NCI-H226 (cell line): ENCODE data around the gene UBAC1.

Source experiments
- DNase-seq: peaks from one replicate; pipeline ENCODE4 v3.0.0-alpha.2; 2015

The UBAC1 gene

GRCh38 chr9:135961277-135961715 lies at the start of gene UBAC1:
TSS of gene UBAC1 (minus strand) at chr9:135961373. CDS start at chr9:135961162, 211 bp downstream.
- DNase-seq: peak; percentile 93

GRCh38 chr9:136010615-136011361 lies 49.6 kb upstream of the UBAC1 start:
- no peak for DNase-seq

GRCh38 chr9:136010176-136010575 lies 49.0 kb upstream of the UBAC1 start:
- no peak for DNase-seq

GRCh38 chr9:136009516-136009915 lies 48.3 kb upstream of the UBAC1 start:
- no peak for DNase-seq

- DNase-seq: no peak
Measured at GRCh38 chr9:136008693-136008997, 47.5 kb upstream of the UBAC1 start.

- DNase-seq: no peak
Measured at GRCh38 chr9:136007934-136008692, 46.9 kb upstream of the UBAC1 start.

- DNase-seq: no peak
Measured at GRCh38 chr9:136007276-136007933, 46.2 kb upstream of the UBAC1 start.

- no peak for DNase-seq
Measured at GRCh38 chr9:136006169-136006568, 45.0 kb upstream of the UBAC1 start.

GRCh38 chr9:136004712-136005111 lies 43.5 kb upstream of the UBAC1 start:
- DNase-seq: no peak

- no peak for DNase-seq
Measured at GRCh38 chr9:136004219-136004618, 43.0 kb upstream of the UBAC1 start.

- no peak for DNase-seq
Measured at GRCh38 chr9:136003411-136004218, 42.4 kb upstream of the UBAC1 start.

GRCh38 chr9:136002881-136003280 lies 41.7 kb upstream of the UBAC1 start:
- DNase-seq: no peak

- DNase-seq: no peak
Measured at GRCh38 chr9:136002215-136002614, 41.0 kb upstream of the UBAC1 start.

GRCh38 chr9:136001231-136001630 lies 40.1 kb upstream of the UBAC1 start:
- DNase-seq: no peak

GRCh38 chr9:135998410-135999071 lies 37.4 kb upstream of the UBAC1 start:
- no peak for DNase-seq

- DNase-seq: no peak
Measured at GRCh38 chr9:135998016-135998380, 36.8 kb upstream of the UBAC1 start.

- no peak for DNase-seq
Measured at GRCh38 chr9:135997090-135998015, 36.2 kb upstream of the UBAC1 start.

GRCh38 chr9:135995816-135996215 lies 34.6 kb upstream of the UBAC1 start:
- DNase-seq: no peak

GRCh38 chr9:135994501-135995192 lies 33.5 kb upstream of the UBAC1 start:
- no peak for DNase-seq

GRCh38 chr9:135993765-135994500 lies 32.8 kb upstream of the UBAC1 start:
- no peak for DNase-seq
